ENCODE data around the gene ZNF550. TPM values are rescaled to one million over a fixed set of nuclear protein-coding genes. Genes with fewer than 3 reads are reported as not detected.

ZNF550 gene
- total and polyA plus RNA-seq, 2 experiments from 2014 or later = 9.9 to 62.4 TPM

- no peaks in the 10 kb centered on the region for H3K4me1 ChIP-seq (ENCODE audit: low read depth)
- peaks cover 3% of the 10 kb centered on the region for H3K36me3 ChIP-seq
- no peaks in the 10 kb centered on the region for H3K9me3 ChIP-seq (ENCODE audit: low read depth)
- H3K27ac ChIP-seq = peak within 1 kb of the TSS; percentile 83
- H3K27me3 ChIP-seq = no peaks in the 10 kb centered on the region
- H3K4me3 ChIP-seq = peak within 1 kb of the TSS; percentile 74
- TF ChIP-seq CTCF (IDR thresholded peaks at IDR 0.05; ENCODE audit: low read depth, low read length) = no peak
- DNase-seq (ENCODE audit: low read depth in 1 of 2, low spot score in 1 of 2) = peak; percentile 95 to 97
Measured at GRCh38 chr19:57583521-57584416, 24.1 kb upstream of the ZNF550 start, which contains the start of gene ZIK1. ZIK1 (plus strand) TSS chr19:57584145; CDS start chr19:57584357, 212 bp downstream.

- no peaks in the 10 kb centered on the region for H3K9me3 ChIP-seq (ENCODE audit: low read depth)
- no peaks in the 10 kb centered on the region for H3K27me3 ChIP-seq
- H3K4me1 ChIP-seq (ENCODE audit: low read depth) = peaks cover under 1% of the 10 kb centered on the region
- H3K4me3 ChIP-seq = no peak overlapping the region
- no peak for DNase-seq (ENCODE audit: low read depth in 1 of 2, low spot score in 1 of 2)
- no peaks in the 10 kb centered on the region for H3K36me3 ChIP-seq
- peak overlapping the region; percentile 83 for H3K27ac ChIP-seq
- TF ChIP-seq CTCF (IDR thresholded peaks at IDR 0.05; ENCODE audit: low read depth, low read length) = no peak
Measured at GRCh38 chr19:57583104-57583520, 23.4 kb upstream of the ZNF550 start.

- Histone ChIP-seq H3K4me3 (peak within 1 kb of the TSS; percentile 81), H3K9me3 (ENCODE audit: low read depth) (no peaks in the 10 kb centered on the region), H3K4me1 (ENCODE audit: low read depth) (peaks cover 8% of the 10 kb centered on the region), H3K36me3 (peaks cover 12% of the 10 kb centered on the region), H3K27ac (peak within 1 kb of the TSS; percentile 68), H3K27me3 (no peaks in the 10 kb centered on the region)
- TF ChIP-seq CTCF (IDR thresholded peaks at IDR 0.05; ENCODE audit: low read depth, low read length) = peak; percentile 29
- peak; percentile 99 for DNase-seq (ENCODE audit: low read depth in 1 of 2, low spot score in 1 of 2)
Measured at GRCh38 chr19:57578487-57579205, 19.0 kb upstream of the ZNF550 start, which contains the start of gene ZNF416. ZNF416 (minus strand) TSS chr19:57578911; CDS start chr19:57578704, 207 bp downstream.

GRCh38 chr19:57576661-57577060, 17.0 kb upstream of the ZNF550 start:
- Histone ChIP-seq H3K4me3 (no peak overlapping the region), H3K27me3 (no peaks in the 10 kb centered on the region), H3K4me1 (ENCODE audit: low read depth) (peaks cover 8% of the 10 kb centered on the region), H3K27ac (no peak overlapping the region), H3K36me3 (peaks cover 25% of the 10 kb centered on the region), H3K9me3 (ENCODE audit: low read depth) (no peaks in the 10 kb centered on the region)
- no peak for DNase-seq (ENCODE audit: low read depth in 1 of 2, low spot score in 1 of 2)
- TF ChIP-seq CTCF (IDR thresholded peaks at IDR 0.05; ENCODE audit: low read depth, low read length) = no peak

- no peak for TF ChIP-seq CTCF (IDR thresholded peaks at IDR 0.05; ENCODE audit: low read depth, low read length)
- H3K27ac ChIP-seq = no peak overlapping the region
- H3K36me3 ChIP-seq = peaks cover 25% of the 10 kb centered on the region
- no peaks in the 10 kb centered on the region for H3K9me3 ChIP-seq (ENCODE audit: low read depth)
- no peaks in the 10 kb centered on the region for H3K27me3 ChIP-seq
- no peak for DNase-seq (ENCODE audit: low read depth in 1 of 2, low spot score in 1 of 2)
- no peak overlapping the region for H3K4me3 ChIP-seq
- peaks cover 2% of the 10 kb centered on the region for H3K4me1 ChIP-seq (ENCODE audit: low read depth)
Measured at GRCh38 chr19:57572415-57572947, 12.8 kb upstream of the ZNF550 start.

Measured in cardiac muscle cell (in vitro differentiated cells and primary cell).